Spleen (tissue), 11 donors: ENCODE results near the gene PEAR1. TPM values are rescaled to one million over a fixed set of nuclear protein-coding genes. Genes with fewer than 3 reads are reported as not detected.

Experiments used
- DNase-seq: peaks from one replicate; pipeline ENCODE4 v3.0.0-alpha.2; 2020
- H3K27ac ChIP-seq, 8 donors: fragments of 200-600 bp; sonication (generic) in 7 of 8; 1 replicate in 4 of 8; 2 replicates in 4 of 8; pipeline versions ENCODE4 v1.5.0 to v1.8.0; 2016 to 2021; ENCODE audit warnings: inconsistent platforms in 4 of 8, mild to moderate bottlenecking in 4 of 8, moderate library complexity in 1 of 8
- H3K27me3 ChIP-seq, 7 donors: fragments of 200-600 bp; sonication (generic) in 6 of 7; replicated peaks in 1 of 7; 1 replicate in 4 of 7; 2 replicates in 3 of 7; pipeline versions ENCODE4 v1.5.0 to v1.8.0; 2016 to 2021; ENCODE audit warnings: inconsistent platforms in 3 of 7, mild to moderate bottlenecking in 1 of 7
- H3K36me3 ChIP-seq, 6 donors: fragments of 200-600 bp; sonication (generic) in 5 of 6; 1 replicate in 4 of 6; 2 replicates in 2 of 6; pipeline versions ENCODE4 v1.5.0 to v1.8.0; 2016 to 2021; ENCODE audit warnings: inconsistent platforms in 2 of 6
- H3K4me1 ChIP-seq, 6 donors: fragments of 200-600 bp; sonication (generic) in 5 of 6; 1 replicate in 3 of 6; 2 replicates in 3 of 6; pipeline versions ENCODE4 v1.5.0 to v1.8.0; 2016 to 2021; ENCODE audit warnings: inconsistent platforms in 3 of 6
- H3K4me3 ChIP-seq, 8 donors: fragments of 200-600 bp; sonication (generic) in 7 of 8; 1 replicate in 4 of 8; 2 replicates in 4 of 8; pipeline versions ENCODE4 v1.5.0 to v1.8.0; 2016 to 2021; ENCODE audit warnings: inconsistent platforms in 4 of 8, mild to moderate bottlenecking in 4 of 8, moderate library complexity in 2 of 8
- H3K9me3 ChIP-seq, 8 donors: fragments of 200-600 bp; sonication (generic) in 7 of 8; 1 replicate in 4 of 8; 2 replicates in 4 of 8; pipeline versions ENCODE4 v1.5.0 to v1.8.0; 2016 to 2021; ENCODE audit warnings: inconsistent platforms in 4 of 8
- POLR2A ChIP-seq, 3 donors: fragments of 450-650 bp; IDR thresholded peaks; one replicate each; pipeline ENCODE4 v1.5.1; 2017; ENCODE audit warnings: antibody characterized with exemption in 3 of 3, mild to moderate bottlenecking in 1 of 3
- POLR2AphosphoS5 ChIP-seq, 3 donors: sonication (generic); formaldehyde crosslinking; IDR thresholded peaks; one replicate each; pipeline ENCODE4 v1.5.1; 2017; ENCODE audit warnings: antibody characterized with exemption in 3 of 3
- WGBS, 5 donors: extraction: QIAGEN DNeasy Blood & Tissue Kit in 3 of 5; methylation state at CpG; one replicate each; pipeline versions ENCODE4 v1.1.5 to v1.1.7; 2013 to 2018; 5-methylcytosine and 5-hydroxymethylcytosine counted together
- intact Hi-C: fragments of 100-400 bp; cut with DNase I; formaldehyde crosslinking; loops from one replicate; pipeline ENCODE4 v1.15.0; 2023; ENCODE audit warnings: low total_unique reads
- polyA plus RNA-seq, 3 donors: library from polyadenylated mRNA; stranded (reverse); fragments of 200-250 nt; gene quantifications; one replicate each; pipeline ENCODE4 v1.2.1, GENCODE V29; 2013
- total RNA-seq, 7 donors: library from RNA; depleted of rRNA in 3 of 7; stranded (reverse); fragments of >200 nt in 3 of 7; fragmentation: NEBNext Ultra II Directional in 4 of 7; extraction: Animal tissue kit (Norgen Biotek cat#: 25700) in 4 of 7; gene quantifications; one replicate each; pipeline versions ENCODE4 v1.1.0 to v1.2.1, GENCODE V29; 2016 to 2021
- TF ChIP-seq, protein P1 (sequence below), 11 experiments: fragments of 200-600 bp in 7 of 11; fragments of 450-650 bp in 4 of 11; sonication (generic) in 4 of 11; IDR thresholded peaks in 8 of 11; conservative IDR thresholded peaks in 3 of 11; 1 replicate in 7 of 11; 2 replicates in 4 of 11; pipeline versions ENCODE4 v1.4.0 to v1.8.0; 2016 to 2021; ENCODE audit warnings: antibody characterized with exemption in 11 of 11, inconsistent platforms in 4 of 11, mild to moderate bottlenecking in 1 of 11
- donor health status: healthy with polysubstance abuse.
- donor health status: DM: no; HTN: no; CAD: no; lungs with moderate emphysema.
- donor health status: DM: no; HTN: no; CAD: no.
- donor health status: Bipolar disorder and iron deficiency.
- donor health status: healthy.
- donor health status: DM: no; HTN: no; CAD: no.
- donor health status: DM: yes; HTN: yes; CAD: no.

The PEAR1 gene
- total and polyA plus RNA-seq, 10 donors = 1.4 to 28.3 (median 20.2) TPM

DNA sequence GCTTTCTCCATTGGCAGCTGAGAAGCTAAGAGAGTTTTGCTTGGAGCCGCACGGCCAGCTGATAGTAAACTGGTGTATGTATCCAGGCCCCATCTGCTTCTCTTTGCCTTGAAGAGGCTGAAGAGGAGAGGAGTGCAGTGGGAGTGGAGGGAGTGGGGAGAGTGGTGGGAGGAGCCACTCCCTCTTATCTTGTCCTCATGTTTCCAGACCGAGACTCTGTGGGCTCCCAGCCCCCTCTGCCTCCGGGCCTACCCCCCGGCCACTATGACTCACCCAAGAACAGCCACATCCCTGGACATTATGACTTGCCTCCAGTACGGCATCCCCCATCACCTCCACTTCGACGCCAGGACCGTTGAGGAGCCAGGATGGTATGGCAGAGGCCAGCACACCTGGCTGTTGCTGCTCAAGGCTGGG lies 20.9 kb downstream of the PEAR1 start:
- TF ChIP-seq, protein P1, sequence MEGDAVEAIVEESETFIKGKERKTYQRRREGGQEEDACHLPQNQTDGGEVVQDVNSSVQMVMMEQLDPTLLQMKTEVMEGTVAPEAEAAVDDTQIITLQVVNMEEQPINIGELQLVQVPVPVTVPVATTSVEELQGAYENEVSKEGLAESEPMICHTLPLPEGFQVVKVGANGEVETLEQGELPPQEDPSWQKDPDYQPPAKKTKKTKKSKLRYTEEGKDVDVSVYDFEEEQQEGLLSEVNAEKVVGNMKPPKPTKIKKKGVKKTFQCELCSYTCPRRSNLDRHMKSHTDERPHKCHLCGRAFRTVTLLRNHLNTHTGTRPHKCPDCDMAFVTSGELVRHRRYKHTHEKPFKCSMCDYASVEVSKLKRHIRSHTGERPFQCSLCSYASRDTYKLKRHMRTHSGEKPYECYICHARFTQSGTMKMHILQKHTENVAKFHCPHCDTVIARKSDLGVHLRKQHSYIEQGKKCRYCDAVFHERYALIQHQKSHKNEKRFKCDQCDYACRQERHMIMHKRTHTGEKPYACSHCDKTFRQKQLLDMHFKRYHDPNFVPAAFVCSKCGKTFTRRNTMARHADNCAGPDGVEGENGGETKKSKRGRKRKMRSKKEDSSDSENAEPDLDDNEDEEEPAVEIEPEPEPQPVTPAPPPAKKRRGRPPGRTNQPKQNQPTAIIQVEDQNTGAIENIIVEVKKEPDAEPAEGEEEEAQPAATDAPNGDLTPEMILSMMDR (IDR thresholded peaks at IDR 0.05 in 8 of 11, conservative IDR thresholded peaks at IDR 0.05 in 3 of 11) = no peak
- TF ChIP-seq POLR2AphosphoS5 (IDR thresholded peaks at IDR 0.05) = peak in 1 of 3 donors; percentile 24
- Histone ChIP-seq H3K36me3 (peaks cover 0 to 61% (median 7%) of the 10 kb centered on the region in 6 donors), H3K27me3 (peaks cover 0 to 62% (median 0%) of the 10 kb centered on the region in 7 donors), H3K4me1 (peaks cover 0 to 30% (median 2%) of the 10 kb centered on the region in 6 donors), H3K4me3 (no peak overlapping the region), H3K27ac (no peak overlapping the region), H3K9me3 (peaks cover 0 to 9% (median 0%) of the 10 kb centered on the region in 8 donors)
- DNase-seq = no peak
- WGBS, 5 donors = 77 to 90% (median 81%) methylated on average over 8 to 9 of the region's 9 CpGs
- intact Hi-C loops = no loop called here

DNA sequence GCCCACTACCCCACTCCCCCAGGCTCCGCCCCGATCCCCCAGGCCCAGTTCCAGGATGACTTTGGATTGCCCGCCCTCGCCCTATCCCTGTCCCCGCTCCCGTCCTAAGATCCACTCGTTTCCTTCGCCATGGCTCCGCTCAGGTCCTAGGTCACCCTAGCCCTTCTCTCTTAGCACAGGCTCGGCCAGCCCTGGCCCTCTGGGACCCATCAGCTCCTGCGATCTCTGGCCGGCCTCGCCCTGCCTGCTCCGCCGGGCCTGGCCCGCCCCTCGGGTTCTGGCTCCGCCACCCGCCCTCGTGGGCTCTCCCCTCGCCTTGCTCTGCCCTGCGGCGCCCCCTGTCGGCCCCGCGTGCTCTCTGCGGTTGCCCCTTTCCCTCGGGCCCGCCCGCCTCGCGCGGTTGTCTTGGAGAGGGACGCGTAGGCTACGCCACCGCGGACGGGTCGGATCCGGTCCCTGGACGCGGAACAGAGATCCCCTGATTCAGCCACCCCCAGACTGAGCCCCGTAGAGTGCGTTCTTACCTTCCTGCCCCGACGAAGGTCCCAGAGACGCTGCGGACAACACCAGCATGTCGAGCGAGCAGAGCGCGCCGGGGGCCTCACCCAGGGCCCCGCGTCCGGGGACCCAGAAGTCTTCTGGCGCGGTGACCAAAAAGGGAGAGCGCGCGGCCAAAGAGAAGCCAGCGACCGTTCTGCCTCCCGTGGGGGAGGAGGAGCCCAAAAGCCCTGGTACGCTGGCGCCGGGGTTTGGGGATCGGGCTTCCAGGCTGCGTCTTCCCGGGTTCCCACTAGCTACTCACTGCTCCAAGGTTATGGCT lies 26.9 kb downstream of the PEAR1 start, which contains the start of gene LRRC71:
LRRC71 (plus strand) TSS at position 400 of the 820 bp plus-strand sequence; CDS start at position 572, 172 bp downstream.
- peak; percentile 87 for DNase-seq
- WGBS, 5 donors = 12 to 20% (median 15%) methylated on average over 54 to 71 of the region's 71 CpGs
- Histone ChIP-seq H3K27me3 (peaks cover 8 to 87% (median 52%) of the 10 kb centered on the region in 7 donors), H3K36me3 (peaks cover 0 to 12% (median 0%) of the 10 kb centered on the region in 6 donors), H3K27ac (no peak within 1 kb of the TSS), H3K4me3 (peak within 1 kb of the TSS in 2 of 8 donors; percentile 2 to 28), H3K4me1 (peaks cover 3 to 31% (median 20%) of the 10 kb centered on the region in 6 donors), H3K9me3 (peaks cover 0 to 9% (median 0%) of the 10 kb centered on the region in 8 donors)
- TF ChIP-seq POLR2AphosphoS5 (IDR thresholded peaks at IDR 0.05) (peak; percentile 37 to 77 (median 70)), POLR2A (IDR thresholded peaks at IDR 0.05) (no peak)
- TF ChIP-seq, protein P1 (IDR thresholded peaks at IDR 0.05 in 8 of 11, conservative IDR thresholded peaks at IDR 0.05 in 3 of 11) = peak; percentile 59 to 89 (median 81)
- intact Hi-C loops = no loop called here

DNA sequence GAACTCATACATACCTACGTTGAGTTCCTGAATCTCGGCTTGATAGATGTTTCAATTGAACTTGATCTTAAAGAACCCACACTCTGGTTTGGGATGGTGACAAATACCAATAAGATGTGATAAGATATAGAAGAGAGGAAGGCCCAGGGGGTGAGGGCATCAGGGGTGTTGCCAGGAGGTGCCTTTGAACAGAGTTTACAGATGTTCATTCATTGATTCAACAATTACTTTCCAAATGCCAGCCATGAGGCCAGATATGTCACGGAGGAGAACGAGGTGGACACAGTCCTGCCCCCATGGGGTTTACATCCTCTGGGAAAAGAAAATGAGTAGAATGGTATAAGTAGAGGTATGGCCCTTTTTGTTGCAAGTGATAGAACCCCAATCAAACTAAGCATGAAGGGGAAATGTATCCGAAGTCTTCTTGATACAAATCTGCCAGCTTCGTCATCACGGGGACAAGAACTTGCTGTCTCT lies 27.6 kb downstream of the PEAR1 start:
- H3K4me3 ChIP-seq = no peak overlapping the region
- 69 to 71% (median 69%) methylated on average over 7 of the region's 7 CpGs for WGBS, 5 donors

More for the DNA sequence above, 27.6 kb downstream of the PEAR1 start:
- Histone ChIP-seq H3K36me3 (peaks cover 0 to 7% (median 0%) of the 10 kb centered on the region in 6 donors), H3K27ac (no peak overlapping the region), H3K4me1 (peaks cover 3 to 34% (median 20%) of the 10 kb centered on the region in 6 donors), H3K27me3 (peaks cover 8 to 94% (median 58%) of the 10 kb centered on the region in 7 donors), H3K9me3 (peaks cover 0 to 9% (median 0%) of the 10 kb centered on the region in 8 donors)
- TF ChIP-seq, protein P1 (IDR thresholded peaks at IDR 0.05 in 8 of 11, conservative IDR thresholded peaks at IDR 0.05 in 3 of 11) = no peak
- TF ChIP-seq POLR2A (IDR thresholded peaks at IDR 0.05) (no peak), POLR2AphosphoS5 (IDR thresholded peaks at IDR 0.05) (no peak)
- intact Hi-C loops = no loop called here
- no peak for DNase-seq
